ENCODE results near the gene DISP2. TPM values are rescaled to one million over a fixed set of nuclear protein-coding genes. Genes with fewer than 3 reads are reported as not detected.

Gene DISP2
- total RNA-seq, 1 experiment from 2014 or later: 0.35 TPM

DNA sequence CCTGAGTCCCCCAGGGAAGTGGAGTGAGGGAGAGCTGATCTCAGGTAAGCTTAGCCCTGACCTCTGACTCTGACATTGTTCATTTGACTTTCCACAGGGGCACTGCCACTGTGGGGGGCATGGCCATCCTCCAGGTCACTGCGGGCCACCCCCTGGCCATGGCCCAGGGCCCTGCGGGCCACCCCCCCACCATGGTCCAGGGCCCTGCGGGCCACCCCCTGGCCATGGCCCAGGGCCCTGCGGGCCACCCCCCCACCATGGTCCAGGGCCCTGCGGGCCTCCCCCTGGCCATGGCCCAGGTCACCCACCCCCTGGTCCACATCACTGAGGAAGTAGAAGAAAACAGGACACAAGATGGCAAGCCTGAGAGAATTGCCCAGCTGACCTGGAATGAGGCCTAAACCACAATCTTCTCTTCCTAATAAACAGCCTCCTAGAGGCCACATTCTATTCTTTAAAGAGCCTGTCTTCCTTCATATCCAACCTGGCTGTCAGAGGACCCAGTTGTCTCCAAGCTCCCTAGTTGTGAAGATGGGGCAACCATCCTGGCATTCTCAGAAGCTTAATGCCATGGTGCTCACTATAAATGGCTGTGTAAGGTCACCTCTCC is 1.9 kb upstream of the DISP2 start:
- Histone ChIP-seq H2AFZ (no peak overlapping the region), H3K9me2 (ENCODE audit: insufficient read depth) (no peaks in the 10 kb centered on the region), H3K36me3 (ENCODE audit: low read depth) (no peaks in the 10 kb centered on the region), H3K4me3 (no peak overlapping the region), H3K9me3 (ENCODE audit: insufficient read depth, low read depth) (no peaks in the 10 kb centered on the region), H3K27me3 (ENCODE audit: insufficient read depth, low read depth) (no peaks in the 10 kb centered on the region), H3K79me2 (ENCODE audit: low read depth) (no peaks in the 10 kb centered on the region), H3K4me1 (replicated peaks; ENCODE audit: insufficient read depth) (peaks cover 5% of the 10 kb centered on the region; the same call in 1 of the 2 replicates), H3F3A (ENCODE audit: insufficient read depth, low read depth) (no peaks in the 10 kb centered on the region), H4K20me1 (ENCODE audit: insufficient read depth) (no peaks in the 10 kb centered on the region), H3K27ac (no peak overlapping the region), H3K4me2 (no peak overlapping the region)
- POLR2A ChIA-PET (ENCODE audit: unreplicated experiment): interaction anchor here (0.6 kb wide), 1 partner anchor 26 kb away, joined by 4 read pairs; no protein-coding TSS in a partner anchor
- BruUV-seq (replicated peaks): no TSS peak
- intact Hi-C loops (cut with micrococcal nuclease; ENCODE audit: unreplicated experiment): no loop called here
- CTCF ChIA-PET: interaction anchor here (0.7 kb wide), 1 partner anchor 15 kb away, joined by 5 read pairs; no protein-coding TSS in a partner anchor
- TF ChIP-seq EZH2 (IDR thresholded peaks at IDR 0.05; ENCODE audit: low read depth): no peak
- TF ChIP-seq, protein P1, sequence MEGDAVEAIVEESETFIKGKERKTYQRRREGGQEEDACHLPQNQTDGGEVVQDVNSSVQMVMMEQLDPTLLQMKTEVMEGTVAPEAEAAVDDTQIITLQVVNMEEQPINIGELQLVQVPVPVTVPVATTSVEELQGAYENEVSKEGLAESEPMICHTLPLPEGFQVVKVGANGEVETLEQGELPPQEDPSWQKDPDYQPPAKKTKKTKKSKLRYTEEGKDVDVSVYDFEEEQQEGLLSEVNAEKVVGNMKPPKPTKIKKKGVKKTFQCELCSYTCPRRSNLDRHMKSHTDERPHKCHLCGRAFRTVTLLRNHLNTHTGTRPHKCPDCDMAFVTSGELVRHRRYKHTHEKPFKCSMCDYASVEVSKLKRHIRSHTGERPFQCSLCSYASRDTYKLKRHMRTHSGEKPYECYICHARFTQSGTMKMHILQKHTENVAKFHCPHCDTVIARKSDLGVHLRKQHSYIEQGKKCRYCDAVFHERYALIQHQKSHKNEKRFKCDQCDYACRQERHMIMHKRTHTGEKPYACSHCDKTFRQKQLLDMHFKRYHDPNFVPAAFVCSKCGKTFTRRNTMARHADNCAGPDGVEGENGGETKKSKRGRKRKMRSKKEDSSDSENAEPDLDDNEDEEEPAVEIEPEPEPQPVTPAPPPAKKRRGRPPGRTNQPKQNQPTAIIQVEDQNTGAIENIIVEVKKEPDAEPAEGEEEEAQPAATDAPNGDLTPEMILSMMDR (conservative IDR thresholded peaks at IDR 0.05): no peak
- DNase-seq: no peak

GRCh38 chr15:40357246-40357645 is 773 bp upstream of the DISP2 start:
- H3K4me1 ChIP-seq (replicated peaks; ENCODE audit: insufficient read depth): peaks cover 5% of the 10 kb centered on the region; the same call in 1 of the 2 replicates
- no peaks in the 10 kb centered on the region for H3F3A ChIP-seq (ENCODE audit: insufficient read depth, low read depth)
- H3K27ac ChIP-seq: no peak overlapping the region
- intact Hi-C loops (cut with micrococcal nuclease; ENCODE audit: unreplicated experiment): no loop called here
- ChIA-PET CTCF (interaction anchor here (1.6 kb wide), 1 partner anchor 13 kb away, joined by 17 read pairs; no protein-coding TSS in a partner anchor), POLR2A (ENCODE audit: unreplicated experiment) (no interaction called here)
- H3K36me3 ChIP-seq (ENCODE audit: low read depth): no peaks in the 10 kb centered on the region
- H3K9me3 ChIP-seq (ENCODE audit: insufficient read depth, low read depth): no peaks in the 10 kb centered on the region
- no peaks in the 10 kb centered on the region for H3K9me2 ChIP-seq (ENCODE audit: insufficient read depth)
- H2AFZ ChIP-seq: no peak overlapping the region
- no peak overlapping the region; the same call in 1 of the 2 replicates for H3K4me3 ChIP-seq
- BruUV-seq (replicated peaks): no TSS peak
- peak overlapping the region; percentile 87 for H3K4me2 ChIP-seq
- H3K27me3 ChIP-seq (ENCODE audit: insufficient read depth, low read depth): no peaks in the 10 kb centered on the region
- no peaks in the 10 kb centered on the region for H4K20me1 ChIP-seq (ENCODE audit: insufficient read depth)
- no peak for DNase-seq
- TF ChIP-seq EZH2 (IDR thresholded peaks at IDR 0.05; ENCODE audit: low read depth): no peak
- TF ChIP-seq, protein P1 (conservative IDR thresholded peaks at IDR 0.05): no peak
- H3K79me2 ChIP-seq (ENCODE audit: low read depth): no peaks in the 10 kb centered on the region

GRCh38 chr15:40358471-40359353 is 693 bp downstream of the DISP2 start:
- H3K36me3 ChIP-seq (ENCODE audit: low read depth): no peaks in the 10 kb centered on the region
- H3K27me3 ChIP-seq (ENCODE audit: insufficient read depth, low read depth): no peaks in the 10 kb centered on the region
- H3F3A ChIP-seq (ENCODE audit: insufficient read depth, low read depth): no peaks in the 10 kb centered on the region
- H3K4me1 ChIP-seq (replicated peaks; ENCODE audit: insufficient read depth): peaks cover 5% of the 10 kb centered on the region; the same call in 1 of the 2 replicates
- peak overlapping the region; percentile 57 for H3K4me3 ChIP-seq
- H3K4me2 ChIP-seq: peak overlapping the region; percentile 87
- BruUV-seq (replicated peaks): no TSS peak
- no peak overlapping the region for H3K27ac ChIP-seq
- no peaks in the 10 kb centered on the region for H3K9me3 ChIP-seq (ENCODE audit: insufficient read depth, low read depth)
- CTCF ChIA-PET: interaction anchor here (1.6 kb wide), 1 partner anchor 15 kb away, joined by 17 read pairs; no protein-coding TSS in a partner anchor
- H4K20me1 ChIP-seq (ENCODE audit: insufficient read depth): no peaks in the 10 kb centered on the region
- H3K79me2 ChIP-seq (ENCODE audit: low read depth): no peaks in the 10 kb centered on the region
- no peak for DNase-seq
- peak overlapping the region; percentile 68; the same call in 1 of the 2 replicates for H2AFZ ChIP-seq
- intact Hi-C loops (cut with micrococcal nuclease; ENCODE audit: unreplicated experiment): no loop called here
- POLR2A ChIA-PET (ENCODE audit: unreplicated experiment): no interaction called here
- H3K9me2 ChIP-seq (ENCODE audit: insufficient read depth): no peaks in the 10 kb centered on the region
- TF ChIP-seq, protein P1 (conservative IDR thresholded peaks at IDR 0.05): no peak
- no peak for TF ChIP-seq EZH2 (IDR thresholded peaks at IDR 0.05; ENCODE audit: low read depth)
